ENCODE data around the gene CAPN13. TPM values are rescaled to one million over a fixed set of nuclear protein-coding genes. Genes with fewer than 3 reads are reported as not detected.

The CAPN13 gene
- total RNA-seq, 4 donors from 2014 or later: 38.0 to 396 (median 330) TPM

- H3K27ac ChIP-seq: no peak overlapping the region
- no peaks in the 10 kb centered on the region for H3K9me3 ChIP-seq
- TF ChIP-seq CTCF (IDR thresholded peaks at IDR 0.05) (no peak), POLR2A (IDR thresholded peaks at IDR 0.05) (no peak)
- DNase-seq: no peak
- no peaks in the 10 kb centered on the region for H3K27me3 ChIP-seq
- H3K36me3 ChIP-seq: no peaks in the 10 kb centered on the region
- H3K4me3 ChIP-seq: no peak overlapping the region
- H3K4me1 ChIP-seq: peaks cover 0 to 28% (median 4%) of the 10 kb centered on the region in 4 donors
Measured at GRCh38 chr2:30772021-30772705, 35.1 kb downstream of the CAPN13 start.

GRCh38 chr2:30770816-30771576 lies 36.2 kb downstream of the CAPN13 start:
- H3K27me3 ChIP-seq: no peaks in the 10 kb centered on the region
- TF ChIP-seq CTCF (IDR thresholded peaks at IDR 0.05) (no peak), POLR2A (IDR thresholded peaks at IDR 0.05) (no peak)
- no peak overlapping the region for H3K4me3 ChIP-seq
- H3K27ac ChIP-seq: peak overlapping the region in 1 of 4 donors; percentile 53
- DNase-seq: no peak
- peaks cover 0 to 21% (median 4%) of the 10 kb centered on the region in 4 donors for H3K4me1 ChIP-seq
- peaks cover 0 to 1% (median 0%) of the 10 kb centered on the region in 3 donors for H3K36me3 ChIP-seq
- no peaks in the 10 kb centered on the region for H3K9me3 ChIP-seq

GRCh38 chr2:30769891-30770462 lies 37.3 kb downstream of the CAPN13 start:
- H3K27ac ChIP-seq: peak overlapping the region in 1 of 4 donors; percentile 53
- peak in 2 of 3 donors; percentile 70 for DNase-seq
- H3K4me1 ChIP-seq: peaks cover 0 to 19% (median 4%) of the 10 kb centered on the region in 4 donors
- peaks cover 0 to 11% (median 0%) of the 10 kb centered on the region in 3 donors for H3K36me3 ChIP-seq
- no peak overlapping the region for H3K4me3 ChIP-seq
- H3K9me3 ChIP-seq: no peaks in the 10 kb centered on the region
- TF ChIP-seq POLR2A (IDR thresholded peaks at IDR 0.05): no peak
- no peak for TF ChIP-seq CTCF (IDR thresholded peaks at IDR 0.05)
- no peaks in the 10 kb centered on the region for H3K27me3 ChIP-seq

GRCh38 chr2:30769481-30769780 lies 37.8 kb downstream of the CAPN13 start:
- no peak for TF ChIP-seq POLR2A (IDR thresholded peaks at IDR 0.05)
- no peak for TF ChIP-seq CTCF (IDR thresholded peaks at IDR 0.05)

GRCh38 chr2:30768708-30769480 lies 38.4 kb downstream of the CAPN13 start:
- Histone ChIP-seq H3K4me3 (no peak overlapping the region), H3K4me1 (peaks cover 0 to 19% (median 4%) of the 10 kb centered on the region in 4 donors), H3K27ac (no peak overlapping the region), H3K9me3 (no peaks in the 10 kb centered on the region), H3K36me3 (peaks cover 0 to 16% (median 0%) of the 10 kb centered on the region in 3 donors), H3K27me3 (no peaks in the 10 kb centered on the region)
- no peak for DNase-seq
- no peak for TF ChIP-seq CTCF (IDR thresholded peaks at IDR 0.05)
- TF ChIP-seq POLR2A (IDR thresholded peaks at IDR 0.05): no peak

More at GRCh38 chr2:30769481-30769780, 37.8 kb downstream of the CAPN13 start:
- Histone ChIP-seq H3K4me1 (peaks cover 0 to 19% (median 4%) of the 10 kb centered on the region in 4 donors), H3K27ac (peak overlapping the region in 1 of 4 donors; percentile 53), H3K36me3 (peaks cover 0 to 11% (median 0%) of the 10 kb centered on the region in 3 donors), H3K27me3 (no peaks in the 10 kb centered on the region), H3K4me3 (no peak overlapping the region), H3K9me3 (no peaks in the 10 kb centered on the region)
- no peak for DNase-seq

Measured in Peyer's patch (tissue), 4 donors.